Suppressor macrophage (primary cell): ENCODE data around the gene ASPDH.
A peak's percentile ranks its signal among the peaks of the same experiment; 100 is the strongest.

Source experiments
- DNase-seq, 4 experiments: peaks; one replicate each; pipeline ENCODE4 v3.0.0-alpha.2; 2020 to 2022

ASPDH gene

DNA sequence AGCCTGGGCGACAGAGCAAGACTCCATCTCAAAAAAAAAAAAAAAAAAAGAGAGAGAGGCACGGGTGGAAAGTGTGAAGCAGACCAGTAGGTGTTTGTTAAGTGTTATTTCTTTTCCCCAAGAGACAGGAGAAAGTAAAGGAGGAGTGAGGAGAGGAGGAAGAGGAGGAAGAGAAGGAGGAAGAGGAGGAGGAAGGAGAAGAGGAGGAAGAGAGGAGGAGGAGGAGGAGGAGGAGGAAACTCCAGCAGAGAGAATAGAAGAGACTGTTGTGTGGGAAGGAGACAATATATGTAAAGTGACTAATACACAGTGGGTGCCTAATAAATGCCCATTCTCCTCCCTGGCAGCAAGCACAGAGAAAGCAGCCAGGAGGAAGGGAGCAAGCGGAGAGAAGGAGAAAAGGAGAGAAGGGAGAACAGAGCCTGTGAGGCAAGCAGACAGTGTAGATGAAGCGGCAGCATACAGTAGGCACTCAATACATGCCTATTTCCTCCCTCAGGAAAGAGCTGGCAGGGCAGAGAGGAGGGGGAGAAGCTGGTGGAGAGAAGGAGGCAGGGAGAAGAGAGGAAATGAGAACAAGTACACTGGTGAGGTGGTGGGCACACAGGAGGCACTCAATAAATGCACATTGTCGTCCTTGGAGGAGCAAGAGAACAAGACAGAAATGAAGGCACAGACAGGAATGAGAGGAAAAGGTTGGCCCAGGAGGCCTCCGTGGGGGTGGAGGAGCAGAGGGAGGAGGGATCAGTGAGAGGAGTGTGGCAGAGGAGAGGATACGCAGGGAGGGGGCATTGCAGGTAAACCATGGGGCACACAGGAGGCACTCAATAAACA lies 19.3 kb downstream of the ASPDH start:
- DNase-seq: no peak

DNA sequence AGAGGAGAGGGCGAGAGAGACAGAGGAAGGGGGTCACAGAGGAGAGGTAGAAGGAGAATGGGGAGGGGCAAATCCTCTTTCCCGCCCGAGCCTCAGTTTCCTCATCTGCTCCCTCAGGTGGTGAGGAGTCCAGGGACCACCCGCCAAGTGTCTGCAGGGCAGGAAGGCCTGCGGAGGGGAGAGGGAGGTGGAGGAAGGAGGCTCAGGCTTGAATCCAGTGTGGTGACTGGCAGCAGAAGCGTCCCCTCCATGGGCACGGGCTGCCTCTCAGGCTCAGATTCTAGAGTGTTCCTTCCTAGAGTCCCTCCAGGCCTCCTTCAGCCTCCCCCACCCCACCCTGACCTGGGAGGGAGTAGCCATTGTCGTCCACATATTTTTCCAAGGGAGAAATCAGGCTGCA lies 20.5 kb downstream of the ASPDH start:
- no peak for DNase-seq

DNA sequence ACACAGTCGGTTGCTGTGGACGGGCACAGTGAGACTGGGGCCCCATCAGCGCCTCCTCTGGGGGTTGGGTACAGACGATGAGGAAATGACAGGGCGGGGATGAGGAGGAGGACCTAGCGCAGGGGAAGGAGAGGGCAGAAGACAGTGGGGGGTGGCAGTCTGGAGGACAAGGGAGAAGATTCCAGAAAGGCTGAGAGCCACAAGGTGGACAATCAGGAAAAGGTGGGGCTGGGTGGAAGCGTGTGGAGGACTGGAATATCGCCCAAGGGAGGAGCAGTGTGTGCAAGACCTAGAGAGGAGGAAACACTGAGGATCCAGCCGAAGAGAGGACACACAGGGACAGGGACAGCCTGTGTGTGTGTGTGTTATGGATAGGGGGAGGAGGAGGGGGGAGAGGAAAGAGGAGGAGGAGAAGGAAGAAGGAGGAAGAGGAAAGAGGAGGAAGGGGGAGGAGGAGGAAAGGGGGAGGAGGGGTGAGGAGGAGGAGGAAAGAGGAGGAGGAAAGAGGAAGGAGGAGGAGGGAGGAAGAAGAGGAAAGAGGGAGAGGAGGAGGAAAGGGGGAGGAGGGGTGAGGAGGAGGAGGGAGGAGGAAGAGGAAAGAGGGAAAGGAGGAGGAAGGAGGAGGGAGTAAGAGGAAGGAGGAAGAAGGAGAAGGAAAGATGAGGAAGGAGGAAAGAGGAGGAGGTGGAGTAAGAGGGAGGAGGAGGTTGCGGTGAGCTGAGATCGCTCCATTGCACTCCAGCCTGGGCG lies 21.2 kb downstream of the ASPDH start:
- peak in 2 of 4 experiments; percentile 40 to 41 for DNase-seq

DNA sequence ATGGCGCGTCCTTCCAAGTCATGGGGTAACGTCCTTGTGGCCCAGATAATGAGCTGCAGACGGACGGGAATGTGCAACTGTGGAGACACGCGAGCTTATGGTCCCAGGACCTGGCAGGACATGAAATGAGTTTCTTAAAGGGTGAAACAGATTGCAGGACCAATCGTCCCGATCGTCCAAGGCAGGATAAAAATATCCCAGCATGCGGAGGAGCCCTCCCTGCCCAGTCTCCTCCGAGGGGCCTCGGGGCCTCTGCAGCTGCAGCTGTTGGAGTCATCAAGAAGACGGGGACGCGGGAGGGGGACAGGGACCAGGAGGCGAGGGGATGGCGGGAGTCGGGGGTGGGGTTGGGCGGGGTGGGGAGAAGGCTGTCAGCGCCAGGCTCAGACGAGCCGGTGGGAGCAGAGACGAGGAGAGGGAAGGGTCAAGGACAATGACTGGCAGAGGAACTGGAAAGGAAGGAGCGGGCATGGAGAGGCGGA lies 22.7 kb downstream of the ASPDH start:
- DNase-seq: no peak

DNA sequence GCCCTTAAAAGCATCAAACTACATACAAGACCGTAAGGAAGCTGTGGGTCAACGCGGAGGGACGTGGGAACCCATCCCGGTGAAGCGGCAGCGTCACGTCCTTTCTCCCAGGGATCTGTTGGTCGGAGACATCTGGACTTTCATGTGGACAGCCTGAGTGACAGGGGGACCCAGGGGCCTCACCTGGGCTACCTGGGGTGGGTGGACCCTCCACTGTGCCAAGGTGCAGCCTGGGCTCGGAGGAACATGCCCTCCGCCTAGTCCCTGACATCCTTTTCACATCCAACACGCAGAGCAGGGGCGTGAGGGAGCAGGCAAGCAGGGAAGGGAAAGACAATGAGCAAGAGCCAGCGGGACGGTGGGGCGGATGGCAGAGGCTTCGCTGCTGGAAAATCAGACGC lies 23.3 kb downstream of the ASPDH start:
- no peak for DNase-seq

DNA sequence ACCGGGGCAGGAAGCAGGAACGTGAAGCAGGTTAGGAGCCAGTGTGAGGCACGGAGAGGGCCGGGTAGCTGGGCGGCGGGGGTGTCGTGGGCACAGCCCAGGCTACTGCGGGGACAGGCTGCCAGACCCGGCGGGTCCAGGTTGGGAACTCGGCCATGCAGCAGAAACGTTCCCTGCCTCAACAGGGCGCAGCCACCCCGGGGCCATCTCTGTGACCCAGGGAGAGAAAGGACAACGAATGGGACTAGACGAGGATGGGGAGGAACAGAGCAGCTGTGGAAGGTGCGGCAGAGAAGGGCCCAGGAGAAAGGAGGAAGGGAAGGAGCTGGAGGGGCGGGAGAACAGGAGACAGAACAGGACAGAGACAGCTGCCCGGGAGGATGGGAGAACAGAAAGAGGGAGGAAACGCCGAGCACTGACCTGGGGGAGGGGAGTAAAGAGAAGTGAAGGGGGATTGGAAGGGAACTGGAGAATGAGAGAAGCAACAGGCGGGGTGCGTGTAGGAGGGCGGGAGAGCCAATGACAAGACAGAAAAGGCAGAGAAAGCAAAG lies 24.2 kb downstream of the ASPDH start:
- peak in 3 of 4 experiments; percentile 35 to 47 (median 47) for DNase-seq

DNA sequence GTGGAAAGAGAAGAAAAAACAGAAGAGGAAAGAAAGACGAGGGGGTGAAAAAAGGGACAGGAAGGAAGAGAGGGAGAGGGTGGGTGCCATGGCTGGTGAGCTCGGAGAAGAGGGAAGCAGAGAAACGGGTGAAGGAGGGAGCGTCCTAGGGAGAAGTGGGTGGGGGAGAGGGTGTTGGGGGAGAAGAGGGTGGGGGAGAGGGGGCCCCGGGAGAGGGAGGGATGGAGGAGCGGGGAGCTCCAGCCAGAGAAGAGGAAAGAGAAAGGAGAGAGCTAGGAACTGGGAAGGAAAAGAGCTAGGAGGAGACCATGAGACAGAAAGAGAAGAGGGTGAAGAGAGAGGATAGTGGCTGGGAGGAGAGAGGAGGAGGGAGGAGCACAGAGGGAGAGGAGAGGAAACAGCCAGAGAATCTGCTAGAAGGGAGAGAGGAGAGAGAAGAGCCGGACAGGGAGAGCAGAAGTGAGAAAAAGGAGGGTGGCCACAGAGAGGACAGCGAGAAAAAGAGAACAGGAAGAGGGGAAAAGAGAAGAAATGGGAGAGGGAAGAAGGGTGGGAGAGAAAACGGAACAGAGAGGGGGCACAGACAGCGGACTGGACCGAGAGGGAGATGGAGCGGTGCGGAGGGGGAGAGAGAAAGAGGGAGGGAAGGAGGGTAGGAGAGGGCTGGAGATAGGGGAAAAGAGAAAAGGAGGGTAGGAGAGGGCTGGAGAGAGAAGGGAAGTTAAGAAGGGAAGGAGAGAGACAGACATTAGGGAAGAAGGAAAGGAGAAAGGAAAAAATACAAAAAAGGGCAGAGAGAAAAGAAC lies 25.1 kb downstream of the ASPDH start:
- peak; percentile 43 to 56 (median 44) for DNase-seq

DNA sequence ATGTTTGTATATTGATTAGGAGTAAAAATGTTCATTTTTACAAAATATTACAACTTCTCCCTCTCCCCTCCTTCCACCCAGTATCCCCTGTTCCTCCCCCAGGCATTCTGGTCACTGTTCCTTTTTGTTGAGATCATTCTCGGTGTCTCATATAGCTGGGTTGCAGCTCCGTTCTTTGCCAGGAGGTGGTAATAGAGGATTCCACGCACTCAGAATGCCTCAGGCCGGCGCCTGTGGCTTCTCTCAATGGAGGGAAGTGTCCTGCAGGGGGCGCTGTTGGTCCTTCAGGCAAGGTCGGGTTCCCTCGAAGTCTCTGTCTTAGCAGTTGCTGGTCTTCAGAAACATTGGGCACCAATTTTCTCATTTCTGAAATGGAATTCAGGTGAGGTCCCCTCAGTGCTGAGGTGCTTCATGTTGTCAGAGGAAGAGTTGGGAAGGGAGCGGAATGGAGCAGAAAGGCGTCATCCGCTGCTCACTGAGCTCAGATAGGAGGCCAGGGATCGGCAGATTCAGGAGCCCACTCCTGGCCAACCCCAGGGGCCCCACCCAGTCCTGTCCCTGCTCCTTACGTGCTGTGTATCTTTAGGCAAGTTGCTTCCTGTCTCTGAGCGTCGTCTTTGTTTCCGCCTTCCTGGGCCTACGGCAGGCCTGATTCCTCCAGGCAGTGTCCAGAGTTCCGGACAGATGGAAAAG lies 26.7 kb downstream of the ASPDH start:
- DNase-seq: peak; percentile 44 to 67 (median 47)

DNA sequence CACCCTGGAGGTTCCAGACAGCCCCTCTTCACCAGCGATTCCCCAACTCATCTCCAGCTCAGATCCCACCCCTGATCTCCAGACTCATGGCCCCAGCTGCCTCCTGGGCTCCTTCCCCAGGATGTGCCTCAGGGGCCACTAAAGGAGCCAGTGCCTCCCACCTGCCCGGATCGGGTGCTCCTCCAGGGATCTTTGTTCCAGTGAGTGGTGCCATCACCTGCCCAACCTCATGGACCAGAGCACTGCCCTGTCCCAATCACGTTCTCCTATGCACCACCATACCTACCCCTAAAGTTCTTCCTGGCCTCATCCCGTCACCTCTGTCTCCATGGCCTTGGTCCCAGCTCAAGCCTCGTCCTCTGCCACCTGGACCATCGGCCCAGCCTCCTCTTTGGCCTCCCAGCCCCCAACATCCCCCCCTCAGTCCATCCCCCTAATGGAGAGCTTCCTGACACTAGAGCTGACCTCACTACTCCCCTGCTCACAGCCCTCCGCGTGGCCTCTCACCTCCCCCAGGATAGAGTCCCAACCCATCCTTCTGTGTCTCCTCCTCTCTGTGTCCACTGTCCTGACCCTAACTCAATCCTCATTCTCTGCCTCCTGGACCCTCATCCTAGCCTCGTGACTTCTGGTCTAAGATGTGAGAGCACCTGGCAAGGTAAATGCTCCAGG lies 28.3 kb downstream of the ASPDH start:
- DNase-seq: no peak

DNA sequence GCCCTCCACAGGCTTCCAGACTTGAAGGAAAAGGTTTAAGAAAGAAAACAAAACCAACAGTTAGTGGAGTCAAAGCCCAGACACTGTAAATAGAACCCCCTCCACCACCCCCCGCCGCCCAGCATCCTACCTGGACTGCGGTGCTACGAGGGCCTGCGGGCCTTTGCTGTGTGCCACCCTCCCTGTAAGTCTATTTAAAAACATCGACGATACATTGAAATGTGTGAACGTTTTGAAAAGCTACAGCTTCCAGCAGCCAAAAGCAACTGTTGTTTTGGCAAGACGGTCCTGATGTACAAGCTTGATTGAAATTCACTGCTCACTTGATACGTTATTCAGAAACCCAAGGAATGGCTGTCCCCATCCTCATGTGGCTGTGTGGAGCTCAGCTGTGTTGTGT lies 30.8 kb downstream of the ASPDH start:
- DNase-seq: no peak

DNA sequence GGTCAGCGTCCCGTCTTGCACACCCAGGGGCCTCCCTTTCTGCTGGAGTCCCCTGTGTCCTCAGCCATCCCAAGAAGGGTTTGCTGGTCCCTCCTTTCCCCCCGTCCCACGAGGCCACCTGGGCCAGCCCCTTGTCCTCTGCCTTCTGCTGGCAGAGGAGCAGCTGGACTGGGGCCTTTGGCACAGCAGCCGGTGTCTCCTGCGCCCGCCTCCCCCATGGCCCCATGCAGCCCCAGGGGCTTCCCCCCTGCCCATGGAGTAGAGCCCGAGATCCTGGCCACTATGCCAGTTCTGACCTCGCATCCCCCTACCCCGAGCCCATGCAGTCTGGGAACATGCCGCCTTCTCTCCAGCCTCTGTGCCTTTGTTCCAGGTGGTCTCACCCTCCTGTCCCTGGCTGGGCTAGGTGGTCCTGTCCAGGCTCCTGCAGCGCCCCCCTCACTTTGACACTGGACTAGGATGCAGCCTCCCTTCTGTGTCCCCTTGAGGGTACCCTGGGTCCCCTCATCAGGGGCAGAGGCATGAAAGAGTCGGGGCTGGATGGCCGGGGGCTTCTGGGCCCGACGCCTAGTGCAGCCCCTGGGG lies 31.4 kb downstream of the ASPDH start:
- DNase-seq: no peak

DNA sequence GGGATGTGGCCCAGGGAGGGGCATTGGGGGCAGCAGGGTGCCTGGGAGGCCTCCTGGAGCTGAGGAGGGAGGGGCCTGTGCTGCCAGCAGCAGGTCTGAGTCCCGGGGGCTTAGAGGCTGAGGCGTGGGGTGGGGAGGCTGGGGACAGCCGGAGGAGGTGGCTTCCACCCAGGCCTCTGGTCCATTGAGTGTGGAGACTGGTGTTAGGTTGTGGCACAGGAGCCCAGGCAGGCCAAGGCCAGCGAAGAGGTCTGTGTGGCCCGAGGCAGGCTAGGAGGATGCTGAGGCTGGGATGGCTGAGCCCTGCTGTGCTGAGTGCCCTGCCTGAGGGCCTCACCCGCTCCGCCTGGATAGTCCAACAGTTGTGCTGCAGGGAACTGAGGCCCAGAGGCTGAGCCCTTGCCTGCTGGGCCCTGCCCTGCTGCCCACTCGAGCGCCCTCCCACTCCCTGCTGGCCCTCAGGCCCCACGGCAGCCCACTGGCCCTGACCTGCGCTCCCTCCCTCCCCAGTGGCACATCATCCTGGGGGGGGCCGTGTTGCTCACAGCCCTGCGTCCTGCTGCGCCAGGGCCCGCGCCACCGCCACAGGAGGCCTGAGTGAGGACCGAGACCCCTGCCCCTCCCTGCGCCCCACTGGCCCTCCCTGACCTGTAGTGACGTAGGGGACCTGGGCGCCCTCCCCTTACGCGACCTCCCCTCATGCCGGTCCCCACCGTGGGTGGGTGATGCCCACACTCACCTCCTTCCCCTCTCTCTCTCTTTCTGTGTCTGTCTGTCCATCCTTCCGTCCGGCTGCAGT lies 32.2 kb downstream of the ASPDH start:
- no peak for DNase-seq

DNA sequence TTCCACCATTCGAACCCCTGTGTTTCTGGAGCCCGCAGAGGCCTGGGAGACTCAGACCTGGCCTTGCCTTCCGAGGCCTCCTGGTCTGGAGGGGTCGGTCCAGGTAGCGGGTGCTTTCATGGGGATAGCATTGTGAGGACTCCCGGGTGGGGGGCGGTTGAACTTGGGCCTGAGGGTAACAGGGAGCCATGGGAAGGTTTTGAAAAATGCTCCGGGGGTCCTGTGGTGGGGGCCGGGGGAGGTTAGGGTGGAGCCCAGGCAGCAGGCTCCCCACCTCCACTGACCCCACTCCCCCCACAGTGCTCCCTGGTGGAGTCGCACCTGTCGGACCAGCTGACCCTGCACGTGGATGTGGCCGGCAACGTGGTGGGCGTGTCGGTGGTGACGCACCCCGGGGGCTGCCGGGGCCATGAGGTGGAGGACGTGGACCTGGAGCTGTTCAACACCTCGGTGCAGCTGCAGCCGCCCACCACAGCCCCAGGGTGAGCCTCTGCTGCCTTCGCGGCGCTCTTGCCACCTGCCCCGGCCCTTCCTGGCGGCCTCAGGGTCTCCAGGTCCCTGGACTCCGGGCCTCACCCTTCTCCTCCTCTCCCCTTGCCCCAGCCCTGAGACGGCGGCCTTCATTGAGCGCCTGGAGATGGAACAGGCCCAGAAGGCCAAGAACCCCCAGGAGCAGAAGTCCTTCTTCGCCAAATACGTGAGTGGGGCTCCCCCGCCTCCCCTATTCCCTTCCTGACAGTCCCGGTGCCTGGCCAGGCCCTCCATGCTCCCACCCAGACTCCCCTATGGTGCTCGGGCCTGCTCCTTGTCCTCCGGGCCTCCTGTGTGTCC lies 33.2 kb downstream of the ASPDH start:
- DNase-seq: no peak

DNA sequence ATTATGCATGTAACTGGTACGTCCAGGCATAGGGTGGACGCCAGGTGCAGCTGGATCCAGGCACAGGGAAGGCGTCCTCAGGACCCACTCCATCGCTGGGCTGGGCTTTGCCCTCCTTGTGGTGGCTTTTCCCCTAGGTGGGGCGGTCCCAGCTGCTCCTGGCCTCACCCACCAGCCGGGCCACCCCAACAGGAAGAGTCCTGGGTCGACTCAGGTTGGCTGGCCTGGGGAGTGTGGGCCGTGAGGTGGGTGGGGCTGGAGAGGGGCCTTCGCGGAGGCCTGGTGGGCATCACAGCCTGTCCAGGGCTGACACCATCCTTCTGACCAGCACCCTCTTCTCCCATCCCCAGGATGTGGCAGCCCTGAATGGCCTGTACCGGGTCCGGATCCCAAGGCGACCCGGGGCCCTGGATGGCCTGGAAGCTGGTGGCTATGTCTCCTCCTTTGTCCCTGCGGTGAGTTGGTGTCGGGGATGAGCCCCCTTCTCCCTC lies 33.9 kb downstream of the ASPDH start:
- DNase-seq: no peak

DNA sequence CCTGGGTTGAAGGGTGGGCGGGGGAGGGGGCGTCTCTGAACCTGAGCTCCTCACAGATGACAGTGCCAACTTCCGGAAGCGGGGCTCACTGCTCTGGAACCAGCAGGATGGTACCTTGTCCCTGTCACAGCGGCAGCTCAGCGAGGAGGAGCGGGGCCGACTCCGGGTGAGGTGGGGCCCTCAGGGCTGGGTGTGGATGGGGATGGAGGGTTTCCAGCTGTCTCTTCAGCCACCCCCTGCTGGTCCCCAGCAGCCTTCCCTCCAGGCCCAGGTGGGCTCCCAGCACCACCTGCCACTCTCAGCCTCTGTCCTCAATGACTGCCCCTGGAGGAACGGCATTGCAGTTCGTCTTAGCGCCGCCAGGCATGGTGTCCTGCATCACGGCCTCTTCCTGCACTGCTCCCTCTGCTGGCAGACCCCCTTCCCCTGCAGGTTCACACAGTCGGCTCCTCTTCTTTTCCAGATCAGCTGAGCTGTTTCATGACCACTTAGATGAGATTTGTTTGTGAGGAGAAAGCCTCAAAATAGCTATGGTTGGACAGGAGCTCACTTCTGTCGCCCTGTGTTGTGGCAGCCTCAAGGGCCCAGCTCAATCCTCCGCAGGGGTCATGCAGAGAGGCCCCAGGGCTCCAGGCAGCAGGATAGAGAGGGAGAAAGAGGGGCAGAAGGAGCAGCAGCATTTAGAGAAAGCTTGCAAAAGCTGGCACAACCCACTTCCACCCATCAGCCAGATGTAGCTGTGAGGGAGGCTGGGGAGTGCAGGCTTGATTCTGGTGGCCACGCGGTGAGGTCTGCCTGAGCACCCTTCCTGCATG lies 34.6 kb downstream of the ASPDH start:
- peak; percentile 14 to 40 (median 24) for DNase-seq

DNA sequence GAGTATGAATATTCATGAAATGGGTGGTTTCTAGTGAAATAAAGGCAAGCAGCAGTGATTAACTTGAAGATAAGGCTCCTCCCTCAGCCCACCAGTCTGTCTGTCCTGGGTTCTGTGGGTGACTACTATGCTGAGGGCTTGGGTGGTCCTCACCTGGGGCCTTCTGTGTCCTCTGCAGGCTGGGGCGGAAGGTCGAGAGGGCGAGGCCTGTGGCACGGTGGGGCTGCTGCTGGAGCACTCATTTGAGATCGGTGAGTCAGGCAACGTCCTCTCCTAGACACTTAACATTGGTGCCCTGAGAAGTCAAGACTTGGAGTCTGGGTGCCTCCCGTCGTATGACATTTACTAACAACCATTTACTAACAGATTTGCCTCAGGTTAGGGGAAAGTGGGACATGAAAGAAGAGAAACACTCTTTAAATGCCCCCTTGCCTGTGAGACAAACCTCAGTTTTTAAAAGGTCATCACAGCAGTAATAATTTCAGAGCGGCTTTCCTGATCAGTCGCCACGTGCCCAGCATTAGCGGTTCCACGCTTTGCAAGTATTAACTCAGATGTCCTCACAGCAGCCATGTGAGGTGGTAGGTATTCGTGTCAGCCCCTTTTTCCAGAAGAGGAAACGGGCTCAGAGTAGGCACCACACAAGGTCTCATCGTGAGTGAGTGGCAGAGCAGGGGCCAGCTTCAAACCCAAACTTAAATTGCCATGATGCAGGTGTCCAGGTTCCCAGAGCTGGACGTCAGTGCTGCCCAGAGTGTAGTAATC lies 35.8 kb downstream of the ASPDH start:
- no peak for DNase-seq

DNA sequence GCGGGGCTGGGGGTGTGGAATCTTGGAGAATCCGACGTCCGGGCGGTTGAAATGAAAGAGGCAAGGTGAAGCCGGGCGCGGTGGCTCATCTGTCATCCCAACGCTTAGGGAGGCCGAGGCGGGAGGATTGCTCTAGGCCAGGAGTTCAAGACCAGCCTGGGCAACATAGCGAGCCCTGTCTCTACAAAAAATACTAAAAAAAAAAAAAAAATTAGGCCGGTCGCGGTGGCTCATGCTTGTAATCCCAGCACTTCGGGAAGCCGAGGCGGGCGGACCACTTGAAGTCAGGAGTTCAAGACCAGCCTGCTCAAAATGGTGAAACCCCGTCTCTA lies 36.8 kb downstream of the ASPDH start:
- no peak for DNase-seq
